GM12878 (cell line): ENCODE measurements around the gene NUDT7. TPM values are rescaled to one million over a fixed set of nuclear protein-coding genes. Genes with fewer than 3 reads are reported as not detected.

Experiments
- ATAC-seq: fragments of 200-7000 bp; cut with Tn5 transposase; 3 replicates; pipeline ENCODE4 v1.9.1; 2020; ENCODE audit warnings: mild to moderate bottlenecking, moderate library complexity
- BruUV-seq: library from RNA; stranded (reverse); fragments of 400-500 nt; replicated peaks from 2 replicates; lab custom pipeline; 2021; lab: Mats Ljungman, UMichigan
- CTCF ChIA-PET: fragments of 300-600 bp; sonication (Branson Sonifier 250); formaldehyde crosslinking; extraction: SDS; loops from one replicate; lab custom pipeline; 2021; ENCODE audit warnings: inconsistent platforms; lab: Yijun Ruan, JAX
- POLR2A ChIA-PET: fragments of 350-600 bp; formaldehyde crosslinking; extraction: SDS; loops from one replicate; lab custom pipeline; 2021; ENCODE audit warnings: inconsistent platforms; lab: Charles Lee
- RAD21 ChIA-PET: fragments of 300-600 bp; sonication (Branson Sonifier 250); formaldehyde crosslinking; loops from one replicate; lab custom pipeline; 2023; ENCODE audit warnings: antibody characterized with exemption; ENCODE audit not compliant: unreplicated experiment; lab: Charles Lee
- SMC1A ChIA-PET: fragments of 300-600 bp; sonication (Branson Sonifier 250); formaldehyde crosslinking; loops from one replicate; lab custom pipeline; 2023; ENCODE audit not compliant: unreplicated experiment, uncharacterized antibody; lab: Charles Lee
- DNase-seq: peaks from one replicate; pipeline ENCODE4 v3.0.0-alpha.2; 2011; ENCODE audit warnings: low read depth, low spot score
- FAIRE-seq: peaks from 3 replicates; lab custom pipeline; 2011; peaks lifted over from hg19 to GRCh38; lab: Jason Lieb, UNC
- H2AFZ ChIP-seq: 2 replicates; pipeline ENCODE4 v1.6.0; 2011; ENCODE audit warnings: low read depth, low read length, control low read depth; ENCODE audit not compliant: control insufficient read depth
- H3K27ac ChIP-seq: 2 replicates; pipeline ENCODE4 v1.5.1; 2011; ENCODE audit warnings: control low read depth; ENCODE audit not compliant: control insufficient read depth, insufficient read depth
- H3K27me3 ChIP-seq, 2 experiments: replicated peaks in 1 of 2; 2 replicates each; pipeline versions ENCODE4 v1.6.0 to v1.6.1; 2011; ENCODE audit warnings: low read length in 1 of 2; ENCODE audit not compliant: control insufficient read depth in 2 of 2, insufficient read depth in 2 of 2
- H3K36me3 ChIP-seq, 2 experiments: 2 replicates each; pipeline ENCODE4 v1.5.1; 2011; ENCODE audit warnings: low read length in 1 of 2; ENCODE audit not compliant: control insufficient read depth in 2 of 2, insufficient read depth in 2 of 2
- H3K4me1 ChIP-seq: 2 replicates; pipeline ENCODE4 v1.6.1; 2011; ENCODE audit warnings: mild to moderate bottlenecking, low read length, moderate library complexity, mixed read lengths; ENCODE audit not compliant: control insufficient read depth, insufficient read depth
- H3K4me2 ChIP-seq: 2 replicates; pipeline ENCODE4 v1.6.0; 2011; ENCODE audit warnings: control low read depth; ENCODE audit not compliant: control insufficient read depth, insufficient read depth
- H3K4me3 ChIP-seq: fragments of 200-600 bp; sonication (generic); 2 replicates; pipeline ENCODE4 v1.5.1; 2016
- H3K79me2 ChIP-seq: 2 replicates; pipeline ENCODE4 v1.6.0; 2011; ENCODE audit warnings: low read length; ENCODE audit not compliant: control insufficient read depth, insufficient read depth
- H3K9ac ChIP-seq: 2 replicates; pipeline ENCODE4 v1.8.0; 2011; ENCODE audit warnings: low read length, control low read depth, mixed read lengths; ENCODE audit not compliant: control insufficient read depth, insufficient read depth
- H3K9me3 ChIP-seq: replicated peaks from 3 replicates; pipeline ENCODE4 v1.5.1; 2011; ENCODE audit warnings: mild to moderate bottlenecking, low read length; ENCODE audit not compliant: control insufficient read depth, insufficient read depth
- H4K20me1 ChIP-seq: 2 replicates; pipeline ENCODE4 v1.6.0; 2011; ENCODE audit not compliant: control insufficient read depth, insufficient read depth
- BACH1 ChIP-seq: fragments of 450-650 bp; IDR thresholded peaks from 2 replicates; pipeline ENCODE4 v1.6.1; 2017; ENCODE audit warnings: mild to moderate bottlenecking, borderline replicate concordance
- E2F8 ChIP-seq: fragments of 450-650 bp; IDR thresholded peaks from 2 replicates; pipeline ENCODE4 v1.6.1; 2018; ENCODE audit warnings: mild to moderate bottlenecking, low read depth, moderate library complexity; ENCODE audit not compliant: partially characterized antibody
- IRF5 ChIP-seq: fragments of 450-650 bp; IDR thresholded peaks from 2 replicates; pipeline ENCODE4 v1.6.1; 2017; ENCODE audit warnings: borderline replicate concordance
- MXI1 ChIP-seq: fragments of 150-350 bp; IDR thresholded peaks from 2 replicates; pipeline ENCODE4 v1.6.1; 2011; ENCODE audit warnings: low read depth, mild to moderate bottlenecking, inconsistent platforms, low read length, improper control_type of control experiment
- MYC ChIP-seq: IDR thresholded peaks from 2 replicates; pipeline ENCODE4 v1.6.1; 2011; ENCODE audit warnings: mild to moderate bottlenecking, low read length, moderate library complexity, inconsistent platforms; ENCODE audit not compliant: insufficient read depth, insufficient replicate concordance, insufficient read length, severe bottlenecking
- NFYB ChIP-seq: IDR thresholded peaks from 2 replicates; pipeline ENCODE4 v1.6.1; 2011; ENCODE audit warnings: low read depth, mild to moderate bottlenecking, low read length, improper control_type of control experiment, moderate library complexity; ENCODE audit not compliant: insufficient read depth
- RCOR1 ChIP-seq: conservative IDR thresholded peaks from 2 replicates; pipeline ENCODE4 v1.6.1; 2012; ENCODE audit warnings: low read depth, low read length, improper control_type of control experiment
- SUZ12 ChIP-seq: fragments of 200-600 bp; sonication (generic); IDR thresholded peaks from one replicate; pipeline ENCODE4 v1.6.1; 2018; ENCODE audit warnings: antibody characterized with exemption, mild to moderate bottlenecking; ENCODE audit not compliant: unreplicated experiment
- WGBS: methylation state at CpG from one replicate; pipeline ENCODE4 v1.1.6; 2016; ENCODE audit warnings: low lambda C conversion rate; ENCODE audit not compliant: insufficient replicate concordance, insufficient coverage; ENCODE audit errors: missing lambda C conversion rate; 5-methylcytosine and 5-hydroxymethylcytosine counted together
- in situ Hi-C: fragments of 300-500 bp; cut with MboI; formaldehyde crosslinking; loops from 9 replicates; pipeline ENCODE4 v1.14.3; 2018; ENCODE audit warnings: mixed read lengths
- intact Hi-C: fragments of 100-400 bp; cut with micrococcal nuclease; formaldehyde crosslinking; loops from one replicate; pipeline ENCODE4 v1.14.2; 2022; ENCODE audit not compliant: unreplicated experiment
- polyA plus RNA-seq, 11 experiments: library from polyadenylated mRNA; depleted of rRNA in 4 of 11; unstranded in 6 of 11; stranded (reverse) in 5 of 11; fragments of >200 nt; fragmentation: Nextera tagmentation in 4 of 11; fragmentation: Illumina TruSeq in 1 of 11; extraction: Ambion mirVana in 4 of 11; extraction: Trizol in 1 of 11; gene quantifications; 1 replicate in 1 of 11; 2 replicates in 10 of 11; pipeline versions ENCODE4 v1.2.1 to v1.2.3, GENCODE V29; 2011 to 2016; ENCODE audit warnings: inconsistent platforms in 2 of 11, missing spikeins in 2 of 11, low read depth in 1 of 11
- total RNA-seq, 4 experiments: library from RNA; depleted of rRNA in 3 of 4; stranded (reverse); fragments of >200 nt in 3 of 4; fragmentation: Illumina TruSeq in 1 of 4; extraction: Trizol in 1 of 4; gene quantifications; 2 replicates each; pipeline versions ENCODE4 v1.2.1 to v1.2.3, GENCODE V29; 2013 to 2021

The NUDT7 gene
- total and polyA plus RNA-seq, 10 of the 15 experiments (the other 5 are each of a cell fraction or from before 2014, with no cell fraction given), result 2.8 to 14.3 (median 5.2) TPM

GRCh38 chr16:77686385-77686784 is 35.9 kb upstream of the NUDT7 start:
- H3K79me2 ChIP-seq, result no peaks in the 10 kb centered on the region
- in situ Hi-C loops, result no loop called here
- no peak for FAIRE-seq
- ChIA-PET CTCF (interaction anchor here (0.8 kb wide), 1 partner anchor 12 kb away, joined by 3 read pairs; no protein-coding TSS in a partner anchor), SMC1A (interaction anchor here (1.1 kb wide), 1 partner anchor 149 kb away, joined by 3 read pairs; no protein-coding TSS in a partner anchor), RAD21 (no interaction called here), POLR2A (no interaction called here)
- H2AFZ ChIP-seq, result no peak overlapping the region
- no peak for ATAC-seq
- no peak for DNase-seq
- no peaks in the 10 kb centered on the region for H3K9me3 ChIP-seq
- H3K4me2 ChIP-seq, result no peak overlapping the region
- no peak overlapping the region for H3K4me3 ChIP-seq
- H3K27ac ChIP-seq, result no peak overlapping the region
- intact Hi-C loops, result no loop called here
- 54% methylated on average over 4 of the region's 4 CpGs for WGBS
- H3K27me3 ChIP-seq, result peaks cover 0 to 3% of the 10 kb centered on the region in 2 experiments; a peak in 2 of 4 replicates
- no TSS peak for BruUV-seq
- H4K20me1 ChIP-seq, result no peaks in the 10 kb centered on the region
- no peak for TF ChIP-seq BACH1
- no peak for TF ChIP-seq MYC
- TF ChIP-seq IRF5, result no peak
- no peak for TF ChIP-seq RCOR1
- TF ChIP-seq SUZ12, result no peak
- TF ChIP-seq MXI1, result no peak
- TF ChIP-seq NFYB, result no peak
- no peak for TF ChIP-seq E2F8
- H3K36me3 ChIP-seq, result no peaks in the 10 kb centered on the region
- H3K9ac ChIP-seq, result no peak overlapping the region
- no peaks in the 10 kb centered on the region for H3K4me1 ChIP-seq
